GM23338 (cell line): Measurements from ENCODE around the gene GAA.

ENCODE experiments used
- CTCF ChIP-seq, 2 experiments: fragments of 200-600 bp in 1 of 2; sonication (generic) in 1 of 2; conservative IDR thresholded peaks; 2 replicates each; pipeline versions ENCODE4 v1.5.1 to v1.6.1; 2016 to 2017; ENCODE audit warnings: antibody characterized with exemption in 2 of 2, low read depth in 2 of 2, mild to moderate bottlenecking in 2 of 2, moderate library complexity in 1 of 2
- EZH2 ChIP-seq: fragments of 200-600 bp; sonication (generic); IDR thresholded peaks from one replicate; pipeline ENCODE4 v1.8.0; 2017; ENCODE audit warnings: antibody characterized with exemption, mild to moderate bottlenecking, low read depth; ENCODE audit not compliant: unreplicated experiment
- EZH2phosphoT487 ChIP-seq: fragments of 200-600 bp; sonication (generic); IDR thresholded peaks from one replicate; pipeline ENCODE4 v1.8.1; 2018; ENCODE audit warnings: antibody characterized with exemption; ENCODE audit not compliant: unreplicated experiment
- POLR2AphosphoS5 ChIP-seq: IDR thresholded peaks from 2 replicates; pipeline ENCODE4 v1.6.1; 2016; ENCODE audit warnings: antibody characterized with exemption, low read depth
- REST ChIP-seq: IDR thresholded peaks from one replicate; pipeline ENCODE4 v1.6.1; 2018; ENCODE audit warnings: antibody characterized with exemption; ENCODE audit not compliant: unreplicated experiment

GRCh38 chr17:80146121-80147034 is 45.0 kb downstream of the GAA start:
- TF ChIP-seq EZH2 (no peak), CTCF (conservative IDR thresholded peaks at IDR 0.05; ENCODE audit: low read depth in 2 of 2) (no peak), POLR2AphosphoS5 (no peak), EZH2phosphoT487 (no peak), REST (no peak)
